Measurements from ENCODE around the gene CDKN2AIP.

GRCh38 chr4:183450108-183450507 lies 5.7 kb downstream of the CDKN2AIP start:
- TF ChIP-seq ZSCAN29 (IDR thresholded peaks at IDR 0.05) (no peak), HCFC1 (IDR thresholded peaks at IDR 0.05; ENCODE audit: low read length) (no peak), BCL11A (IDR thresholded peaks at IDR 0.05; ENCODE audit: low read depth, low read length) (no peak), EGR1 (IDR thresholded peaks at IDR 0.05; ENCODE audit: borderline replicate concordance in 1 of 2, low read depth in 2 of 2, low read length in 2 of 2) (no peak), POLR2A (IDR thresholded peaks at IDR 0.05; ENCODE audit: low read depth, low read length) (no peak), RCOR1 (conservative IDR thresholded peaks at IDR 0.05; ENCODE audit: low read depth, low read length) (no peak), POLR2AphosphoS2 (IDR thresholded peaks at IDR 0.05; ENCODE audit: low read depth, low read length) (no peak)
- TF ChIP-seq, protein P1, sequence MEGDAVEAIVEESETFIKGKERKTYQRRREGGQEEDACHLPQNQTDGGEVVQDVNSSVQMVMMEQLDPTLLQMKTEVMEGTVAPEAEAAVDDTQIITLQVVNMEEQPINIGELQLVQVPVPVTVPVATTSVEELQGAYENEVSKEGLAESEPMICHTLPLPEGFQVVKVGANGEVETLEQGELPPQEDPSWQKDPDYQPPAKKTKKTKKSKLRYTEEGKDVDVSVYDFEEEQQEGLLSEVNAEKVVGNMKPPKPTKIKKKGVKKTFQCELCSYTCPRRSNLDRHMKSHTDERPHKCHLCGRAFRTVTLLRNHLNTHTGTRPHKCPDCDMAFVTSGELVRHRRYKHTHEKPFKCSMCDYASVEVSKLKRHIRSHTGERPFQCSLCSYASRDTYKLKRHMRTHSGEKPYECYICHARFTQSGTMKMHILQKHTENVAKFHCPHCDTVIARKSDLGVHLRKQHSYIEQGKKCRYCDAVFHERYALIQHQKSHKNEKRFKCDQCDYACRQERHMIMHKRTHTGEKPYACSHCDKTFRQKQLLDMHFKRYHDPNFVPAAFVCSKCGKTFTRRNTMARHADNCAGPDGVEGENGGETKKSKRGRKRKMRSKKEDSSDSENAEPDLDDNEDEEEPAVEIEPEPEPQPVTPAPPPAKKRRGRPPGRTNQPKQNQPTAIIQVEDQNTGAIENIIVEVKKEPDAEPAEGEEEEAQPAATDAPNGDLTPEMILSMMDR (IDR thresholded peaks at IDR 0.05 in 2 of 3, conservative IDR thresholded peaks at IDR 0.05 in 1 of 3; ENCODE audit: control insufficient read depth in 2 of 3, extremely low read depth in 1 of 3, insufficient read depth in 1 of 3, low read depth in 3 of 3, low read length in 3 of 3): no peak

Measured in GM12878 (cell line).